Jurkat, Clone E6-1 (cell line): ENCODE results near the gene MAML3.

Source experiments
- DNase-seq: peaks from one replicate; pipeline ENCODE4 v3.0.0-alpha.2; 2011; ENCODE audit warnings: low read depth, low spot score
- H3K4me3 ChIP-seq: 2 replicates; pipeline ENCODE4 v1.5.1; 2011; ENCODE audit warnings: mild to moderate bottlenecking, low read length, control low read depth, moderate library complexity

Gene MAML3

GRCh38 chr4:140059159-140059558, 94.8 kb downstream of the MAML3 start:
- no peak overlapping the region for H3K4me3 ChIP-seq
- DNase-seq = no peak

GRCh38 chr4:140057701-140058100, 96.3 kb downstream of the MAML3 start:
- DNase-seq = no peak
- no peak overlapping the region for H3K4me3 ChIP-seq

GRCh38 chr4:140056015-140056414, 98.0 kb downstream of the MAML3 start:
- H3K4me3 ChIP-seq = no peak overlapping the region
- no peak for DNase-seq

- H3K4me3 ChIP-seq = no peak overlapping the region
- no peak for DNase-seq
These were observed 99.1 kb downstream of the MAML3 start for GRCh38 chr4:140054861-140055260.

GRCh38 chr4:140053185-140053584, 100.8 kb downstream of the MAML3 start:
- no peak overlapping the region for H3K4me3 ChIP-seq
- no peak for DNase-seq

GRCh38 chr4:140052050-140052449, 101.9 kb downstream of the MAML3 start:
- no peak for DNase-seq
- H3K4me3 ChIP-seq = no peak overlapping the region

- DNase-seq = peak; percentile 31
- peak overlapping the region; percentile 58 for H3K4me3 ChIP-seq
These were observed 103.9 kb downstream of the MAML3 start for GRCh38 chr4:140049849-140050637.

GRCh38 chr4:140049024-140049848, 104.7 kb downstream of the MAML3 start:
- peak; percentile 91 for DNase-seq
- H3K4me3 ChIP-seq = peak overlapping the region; percentile 58

GRCh38 chr4:140048419-140048995, 105.5 kb downstream of the MAML3 start:
- peak overlapping the region; percentile 58 for H3K4me3 ChIP-seq
- DNase-seq = no peak

GRCh38 chr4:140047786-140048185, 106.2 kb downstream of the MAML3 start:
- no peak for DNase-seq
- no peak overlapping the region for H3K4me3 ChIP-seq

- H3K4me3 ChIP-seq = no peak overlapping the region
- no peak for DNase-seq
These were observed 106.9 kb downstream of the MAML3 start for GRCh38 chr4:140047017-140047640.

GRCh38 chr4:140046543-140046942, 107.4 kb downstream of the MAML3 start:
- no peak for DNase-seq
- no peak overlapping the region for H3K4me3 ChIP-seq

GRCh38 chr4:140046016-140046415, 108.0 kb downstream of the MAML3 start:
- peak; percentile 59 for DNase-seq
- H3K4me3 ChIP-seq = no peak overlapping the region

- no peak overlapping the region for H3K4me3 ChIP-seq
- no peak for DNase-seq
These were observed 109.6 kb downstream of the MAML3 start for GRCh38 chr4:140044337-140044902.

- peak; percentile 78 for DNase-seq
- no peak overlapping the region for H3K4me3 ChIP-seq
These were observed 111.3 kb downstream of the MAML3 start for GRCh38 chr4:140042634-140043033.

- peak; percentile 72 for DNase-seq
- H3K4me3 ChIP-seq = no peak overlapping the region
These were observed 115.9 kb downstream of the MAML3 start for GRCh38 chr4:140038031-140038533.

- DNase-seq = no peak
- H3K4me3 ChIP-seq = no peak overlapping the region
These were observed 116.5 kb downstream of the MAML3 start for GRCh38 chr4:140037353-140038030.

GRCh38 chr4:140031706-140032105, 122.3 kb downstream of the MAML3 start:
- no peak for DNase-seq
- H3K4me3 ChIP-seq = no peak overlapping the region

- DNase-seq = no peak
- H3K4me3 ChIP-seq = no peak overlapping the region
These were observed 122.9 kb downstream of the MAML3 start for GRCh38 chr4:140031061-140031460.
